K562 (cell line): ENCODE results near the gene GSTM1. TPM values are rescaled to one million over a fixed set of nuclear protein-coding genes. Genes with fewer than 3 reads are reported as not detected.
A peak's percentile ranks its signal among the peaks of the same experiment; 100 is the strongest.

ENCODE experiments used
- ATAC-seq: fragments of 200-7000 bp; cut with Tn5 transposase; 3 replicates; pipeline ENCODE4 v1.9.1; 2020; ENCODE audit warnings: moderate library complexity
- BruUV-seq: library from RNA; stranded (reverse); fragments of 400-500 nt; replicated peaks from 2 replicates; lab custom pipeline; 2021; lab: Mats Ljungman, UMichigan
- CTCF ChIA-PET: fragments of 300-600 bp; formaldehyde crosslinking; extraction: SDS; loops from one replicate; lab custom pipeline; 2021; ENCODE audit warnings: low intra/inter-chr PET ratio; lab: Yijun Ruan, JAX
- POLR2A ChIA-PET: fragments of 300-600, 350-650 bp; sonication (Branson Sonifier 250); formaldehyde crosslinking; extraction: SDS; loops from one replicate; lab custom pipeline; 2021; ENCODE audit warnings: antibody characterized with exemption, inconsistent platforms; lab: Yijun Ruan, JAX
- DNase-seq, 4 experiments: peaks; one replicate each; pipeline versions ENCODE4 v3.0.0 to v3.0.0-alpha.2; 2011 to 2018; ENCODE audit warnings: low spot score in 3 of 4, mixed read lengths in 3 of 4; ENCODE audit errors: extremely low read depth in 1 of 4
- FAIRE-seq: peaks from 2 replicates; lab custom pipeline; 2011; peaks lifted over from hg19 to GRCh38; lab: Jason Lieb, UNC
- H2AFZ ChIP-seq: 2 replicates; pipeline ENCODE4 v1.6.0; 2011; ENCODE audit warnings: low read depth, low read length, control low read depth, inconsistent platforms
- H3K27ac ChIP-seq: fragments of 200-600 bp; 3 replicates; pipeline ENCODE4 v1.8.0; 2011; ENCODE audit warnings: low read depth, mild to moderate bottlenecking, control low read depth, inconsistent platforms, low read length, moderate library complexity, mixed read lengths; ENCODE audit errors: extremely low read depth
- H3K27me3 ChIP-seq, 2 experiments: fragments of 300-600 bp in 1 of 2; 2 replicates in 1 of 2; 3 replicates in 1 of 2; pipeline versions ENCODE4 v1.6.0 to v1.8.0; 2011; ENCODE audit warnings: inconsistent platforms in 2 of 2, low read length in 2 of 2, mild to moderate bottlenecking in 1 of 2, mixed read lengths in 1 of 2, moderate library complexity in 1 of 2; ENCODE audit not compliant: control insufficient read depth in 2 of 2, insufficient read depth in 2 of 2
- H3K36me3 ChIP-seq: fragments of 300-600 bp; 3 replicates; pipeline ENCODE4 v1.8.0; 2011; ENCODE audit warnings: mild to moderate bottlenecking, low read length, inconsistent platforms; ENCODE audit not compliant: control insufficient read depth, insufficient read depth
- H3K4me1 ChIP-seq, 2 experiments: fragments of 200-600 bp in 1 of 2; replicated peaks in 1 of 2; 2 replicates in 1 of 2; 3 replicates in 1 of 2; pipeline versions ENCODE4 v1.5.1 to v1.8.0; 2011; ENCODE audit warnings: inconsistent platforms in 2 of 2, low read length in 2 of 2, mild to moderate bottlenecking in 1 of 2, mixed read lengths in 1 of 2, moderate library complexity in 1 of 2; ENCODE audit not compliant: control insufficient read depth in 2 of 2, insufficient read depth in 2 of 2
- H3K4me2 ChIP-seq: 2 replicates; pipeline ENCODE4 v1.6.1; 2011; ENCODE audit warnings: low read length, control low read depth, inconsistent platforms, mixed read lengths; ENCODE audit not compliant: insufficient read depth
- H3K4me3 ChIP-seq: fragments of 200-600 bp; sonication (generic), shearing (Covaris generic); 2 replicates; pipeline ENCODE4 v1.5.1; 2016; ENCODE audit warnings: control low read depth, inconsistent platforms
- H3K79me2 ChIP-seq: fragments of 200-600 bp; 3 replicates; pipeline ENCODE4 v1.8.0; 2011; ENCODE audit warnings: low read length, inconsistent platforms; ENCODE audit not compliant: control insufficient read depth, insufficient read depth
- H3K9ac ChIP-seq, 2 experiments: 2 replicates each; pipeline versions ENCODE4 v1.6.0 to v1.6.1; 2011; ENCODE audit warnings: low read depth in 2 of 2, low read length in 2 of 2, control low read depth in 1 of 2, inconsistent platforms in 1 of 2, mild to moderate bottlenecking in 1 of 2, mixed read lengths in 1 of 2; ENCODE audit not compliant: insufficient read depth in 1 of 2
- H3K9me1 ChIP-seq: one replicate; pipeline ENCODE4 v1.6.0; 2011; ENCODE audit warnings: inconsistent platforms, mild to moderate bottlenecking, low read length, moderate library complexity; ENCODE audit not compliant: control insufficient read depth, insufficient read depth
- H3K9me3 ChIP-seq: replicated peaks from 2 replicates; pipeline ENCODE4 v1.5.1; 2011; ENCODE audit warnings: low read depth, low read length, inconsistent platforms; ENCODE audit not compliant: control insufficient read depth, insufficient read depth
- H4K20me1 ChIP-seq: replicated peaks from 2 replicates; pipeline ENCODE4 v1.6.1; 2011; ENCODE audit warnings: low read length, inconsistent platforms, mixed read lengths; ENCODE audit not compliant: control insufficient read depth, insufficient read depth
- ATF1 ChIP-seq, 2 experiments: fragments of 450-650 bp in 1 of 2; IDR thresholded peaks; 2 replicates each; pipeline ENCODE4 v1.6.1; 2016; ENCODE audit warnings: missing compliant biosample characterization in 1 of 2, missing genetic modification characterization in 1 of 2
- DNMT1 ChIP-seq: fragments of 450-650 bp; IDR thresholded peaks from 2 replicates; pipeline ENCODE4 v1.6.1; 2016; ENCODE audit warnings: antibody characterized with exemption, mild to moderate bottlenecking
- E2F3 ChIP-seq: fragments of 250-450 bp; sonication (Bioruptor Pico); IDR thresholded peaks from 2 replicates; pipeline ENCODE4 v1.4.0; 2020; ENCODE audit warnings: mild to moderate bottlenecking
- NCOA6 ChIP-seq: fragments of 450-650 bp; IDR thresholded peaks from 2 replicates; pipeline ENCODE4 v1.6.1; 2017; ENCODE audit warnings: mild to moderate bottlenecking
- NUFIP1 ChIP-seq: fragments of 450-650 bp; IDR thresholded peaks from 2 replicates; pipeline ENCODE4 v1.6.1; 2018; ENCODE audit not compliant: partially characterized antibody
- POLR2H ChIP-seq: IDR thresholded peaks from 2 replicates; pipeline ENCODE4 v1.6.1; 2016; ENCODE audit warnings: missing genetic modification characterization, low read depth, mild to moderate bottlenecking, control low read depth, missing compliant biosample characterization, moderate library complexity
- SNRNP70 ChIP-seq: fragments of 200-400 bp; formaldehyde crosslinking; optimal IDR thresholded peaks from 2 replicates; pipeline ENCODE3; 2017; ENCODE audit warnings: low read depth, low read length
- WGBS: fragments of 100-300 bp; shearing (Covaris generic); methylation state at CpG from one replicate; pipeline ENCODE4 v1.1.6; 2016; ENCODE audit warnings: low coverage, mixed read lengths; ENCODE audit not compliant: insufficient coverage; ENCODE audit errors: missing lambda C conversion rate; 5-methylcytosine and 5-hydroxymethylcytosine counted together
- in situ Hi-C: fragments of 300-500 bp; cut with MboI; formaldehyde crosslinking; loops from 4 replicates; pipeline ENCODE4 v1.15.0; 2018; ENCODE audit warnings: inconsistent platforms, mixed read lengths
- intact Hi-C: fragments of 100-400 bp; cut with micrococcal nuclease; formaldehyde crosslinking; loops from 2 replicates; pipeline ENCODE4 v1.14.2; 2022
- polyA plus RNA-seq, 8 experiments: library from polyadenylated mRNA; depleted of rRNA in 4 of 8; stranded (reverse) in 5 of 8; unstranded in 3 of 8; fragments of >200 nt; fragmentation: Nextera tagmentation in 2 of 8; fragmentation: Illumina TruSeq in 1 of 8; extraction: Ambion mirVana in 2 of 8; extraction: Trizol in 1 of 8; gene quantifications; 2 replicates each; pipeline versions ENCODE4 v1.2.1 to v1.2.3, GENCODE V29; 2011 to 2014; ENCODE audit warnings: inconsistent platforms in 1 of 8, missing spikeins in 1 of 8
- total RNA-seq, 7 experiments: library from RNA; depleted of rRNA in 6 of 7; stranded (reverse); fragments of >200 nt in 6 of 7; fragmentation: Illumina TruSeq in 2 of 7; extraction: Trizol in 2 of 7; gene quantifications; 2 replicates each; pipeline versions ENCODE4 v1.2.1 to v1.2.3, GENCODE V29; 2011 to 2021; ENCODE audit warnings: low replicate concordance in 1 of 7
- TF ChIP-seq, protein P1 (sequence below): fragments of 450-650 bp; IDR thresholded peaks from 2 replicates; pipeline ENCODE4 v1.7.1; 2018; ENCODE audit warnings: mild to moderate bottlenecking, low read depth; ENCODE audit not compliant: partially characterized antibody
- TF ChIP-seq, protein P2 (sequence below): sonication (generic); formaldehyde crosslinking; IDR thresholded peaks from 2 replicates; pipeline ENCODE4 v1.8.1; 2023; ENCODE audit warnings: mild to moderate bottlenecking, missing genetic modification reagents, moderate library complexity
- TF ChIP-seq, protein P3 (sequence below): fragments of 450-650 bp; IDR thresholded peaks from 2 replicates; pipeline ENCODE4 v1.6.1; 2018; ENCODE audit not compliant: partially characterized antibody

Gene GSTM1
- total and polyA plus RNA-seq, 9 of the 15 experiments (the other 6 are each of a cell fraction or from before 2014, with no cell fraction given), result not detected

DNA sequence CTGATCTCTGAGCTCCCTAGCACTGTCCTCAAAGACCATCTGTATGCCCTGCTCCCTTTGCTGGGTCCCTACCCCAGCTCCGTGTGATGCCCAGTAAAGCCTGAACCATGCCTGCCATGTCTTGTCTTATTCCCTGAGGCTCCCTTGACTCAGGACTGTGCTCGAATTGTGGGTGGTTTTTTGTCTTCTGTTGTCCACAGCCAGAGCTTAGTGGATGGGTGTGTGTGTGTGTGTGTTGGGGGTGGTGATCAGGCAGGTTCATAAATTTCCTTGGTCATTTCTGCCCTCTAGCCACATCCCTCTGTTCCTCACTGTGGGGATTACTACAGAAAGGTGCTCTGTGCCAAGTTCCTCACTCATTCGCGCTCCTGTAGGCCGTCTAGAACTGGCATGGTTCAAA is 30.1 kb downstream of the GSTM1 start:
- Histone ChIP-seq H3K27me3 (peaks cover 0 to 6% of the 10 kb centered on the region in 2 experiments; a peak in 2 of 5 replicates), H3K27ac (no peak overlapping the region), H3K9me3 (no peaks in the 10 kb centered on the region), H3K4me1 (peaks cover 5 to 21% of the 10 kb centered on the region in 2 experiments; a peak in 4 of 5 replicates), H2AFZ (peak overlapping the region; percentile 46), H3K9me1 (no peaks in the 10 kb centered on the region), H4K20me1 (no peaks in the 10 kb centered on the region), H3K4me2 (no peak overlapping the region), H3K36me3 (no peaks in the 10 kb centered on the region), H3K4me3 (no peak overlapping the region), H3K79me2 (no peaks in the 10 kb centered on the region), H3K9ac (no peak overlapping the region)
- ChIA-PET CTCF (no interaction called here), POLR2A (interaction anchor here (1.8 to 2.2 kb wide), 2 partner anchors 20 to 47 kb away, joined by 5 to 6 read pairs; no protein-coding TSS in a partner anchor)
- in situ Hi-C loops (loop anchor here (5.0 kb wide), 1 partner anchor 40 kb away; no protein-coding TSS in a partner anchor), intact Hi-C loops (loop anchor here (1.0 to 5.0 kb wide), 2 partner anchors 56 to 170 kb away; partner anchors contain the start of gene GNAI3)
- 62% methylated on average over 5 of the region's 5 CpGs for WGBS
- no peak for ATAC-seq
- FAIRE-seq, result no peak
- BruUV-seq, result no TSS peak
- no peak for DNase-seq
- TF ChIP-seq, protein P1, sequence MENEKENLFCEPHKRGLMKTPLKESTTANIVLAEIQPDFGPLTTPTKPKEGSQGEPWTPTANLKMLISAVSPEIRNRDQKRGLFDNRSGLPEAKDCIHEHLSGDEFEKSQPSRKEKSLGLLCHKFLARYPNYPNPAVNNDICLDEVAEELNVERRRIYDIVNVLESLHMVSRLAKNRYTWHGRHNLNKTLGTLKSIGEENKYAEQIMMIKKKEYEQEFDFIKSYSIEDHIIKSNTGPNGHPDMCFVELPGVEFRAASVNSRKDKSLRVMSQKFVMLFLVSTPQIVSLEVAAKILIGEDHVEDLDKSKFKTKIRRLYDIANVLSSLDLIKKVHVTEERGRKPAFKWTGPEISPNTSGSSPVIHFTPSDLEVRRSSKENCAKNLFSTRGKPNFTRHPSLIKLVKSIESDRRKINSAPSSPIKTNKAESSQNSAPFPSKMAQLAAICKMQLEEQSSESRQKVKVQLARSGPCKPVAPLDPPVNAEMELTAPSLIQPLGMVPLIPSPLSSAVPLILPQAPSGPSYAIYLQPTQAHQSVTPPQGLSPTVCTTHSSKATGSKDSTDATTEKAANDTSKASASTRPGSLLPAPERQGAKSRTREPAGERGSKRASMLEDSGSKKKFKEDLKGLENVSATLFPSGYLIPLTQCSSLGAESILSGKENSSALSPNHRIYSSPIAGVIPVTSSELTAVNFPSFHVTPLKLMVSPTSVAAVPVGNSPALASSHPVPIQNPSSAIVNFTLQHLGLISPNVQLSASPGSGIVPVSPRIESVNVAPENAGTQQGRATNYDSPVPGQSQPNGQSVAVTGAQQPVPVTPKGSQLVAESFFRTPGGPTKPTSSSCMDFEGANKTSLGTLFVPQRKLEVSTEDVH, result no peak
- TF ChIP-seq, protein P2, sequence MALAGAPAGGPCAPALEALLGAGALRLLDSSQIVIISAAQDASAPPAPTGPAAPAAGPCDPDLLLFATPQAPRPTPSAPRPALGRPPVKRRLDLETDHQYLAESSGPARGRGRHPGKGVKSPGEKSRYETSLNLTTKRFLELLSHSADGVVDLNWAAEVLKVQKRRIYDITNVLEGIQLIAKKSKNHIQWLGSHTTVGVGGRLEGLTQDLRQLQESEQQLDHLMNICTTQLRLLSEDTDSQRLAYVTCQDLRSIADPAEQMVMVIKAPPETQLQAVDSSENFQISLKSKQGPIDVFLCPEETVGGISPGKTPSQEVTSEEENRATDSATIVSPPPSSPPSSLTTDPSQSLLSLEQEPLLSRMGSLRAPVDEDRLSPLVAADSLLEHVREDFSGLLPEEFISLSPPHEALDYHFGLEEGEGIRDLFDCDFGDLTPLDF (CRISPR knock-in tag), result no peak
- TF ChIP-seq, protein P3, sequence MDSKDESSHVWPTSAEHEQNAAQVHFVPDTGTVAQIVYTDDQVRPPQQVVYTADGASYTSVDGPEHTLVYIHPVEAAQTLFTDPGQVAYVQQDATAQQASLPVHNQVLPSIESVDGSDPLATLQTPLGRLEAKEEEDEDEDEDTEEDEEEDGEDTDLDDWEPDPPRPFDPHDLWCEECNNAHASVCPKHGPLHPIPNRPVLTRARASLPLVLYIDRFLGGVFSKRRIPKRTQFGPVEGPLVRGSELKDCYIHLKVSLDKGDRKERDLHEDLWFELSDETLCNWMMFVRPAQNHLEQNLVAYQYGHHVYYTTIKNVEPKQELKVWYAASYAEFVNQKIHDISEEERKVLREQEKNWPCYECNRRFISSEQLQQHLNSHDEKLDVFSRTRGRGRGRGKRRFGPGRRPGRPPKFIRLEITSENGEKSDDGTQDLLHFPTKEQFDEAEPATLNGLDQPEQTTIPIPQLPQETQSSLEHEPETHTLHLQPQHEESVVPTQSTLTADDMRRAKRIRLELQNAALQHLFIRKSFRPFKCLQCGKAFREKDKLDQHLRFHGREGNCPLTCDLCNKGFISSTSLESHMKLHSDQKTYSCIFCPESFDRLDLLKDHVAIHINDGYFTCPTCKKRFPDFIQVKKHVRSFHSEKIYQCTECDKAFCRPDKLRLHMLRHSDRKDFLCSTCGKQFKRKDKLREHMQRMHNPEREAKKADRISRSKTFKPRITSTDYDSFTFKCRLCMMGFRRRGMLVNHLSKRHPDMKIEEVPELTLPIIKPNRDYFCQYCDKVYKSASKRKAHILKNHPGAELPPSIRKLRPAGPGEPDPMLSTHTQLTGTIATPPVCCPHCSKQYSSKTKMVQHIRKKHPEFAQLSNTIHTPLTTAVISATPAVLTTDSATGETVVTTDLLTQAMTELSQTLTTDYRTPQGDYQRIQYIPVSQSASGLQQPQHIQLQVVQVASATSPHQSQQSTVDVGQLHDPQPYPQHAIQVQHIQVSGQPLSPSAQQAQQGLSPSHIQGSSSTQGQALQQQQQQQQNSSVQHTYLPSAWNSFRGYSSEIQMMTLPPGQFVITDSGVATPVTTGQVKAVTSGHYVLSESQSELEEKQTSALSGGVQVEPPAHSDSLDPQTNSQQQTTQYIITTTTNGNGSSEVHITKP, result no peak
- TF ChIP-seq SNRNP70 (no peak), POLR2H (tag) (no peak), ATF1 (CRISPR knock-in tag; IDR thresholded peaks at IDR 0.05) (no peak), ATF1 (tag; IDR thresholded peaks at IDR 0.05) (no peak), E2F3 (CRISPR knock-in tag) (no peak), DNMT1 (no peak), NUFIP1 (no peak), NCOA6 (no peak)
